ENCODE data around the gene IGHMBP2. TPM values are rescaled to one million over a fixed set of nuclear protein-coding genes. Genes with fewer than 3 reads are reported as not detected.

The IGHMBP2 gene
- total RNA-seq, 1 experiment from 2014 or later: 24.0 TPM

- Mint-ChIP-seq H3K27me3 (ENCODE audit: low read depth) (no peaks in the 10 kb centered on the region), H3K4me3 (no peak overlapping the region), H3K27ac (no peak overlapping the region), H3K9me3 (no peaks in the 10 kb centered on the region), H3K36me3 (ENCODE audit: insufficient read depth in 1 of 3, low read depth in 3 of 3) (peaks cover 10 to 55% (median 36%) of the 10 kb centered on the region in 3 experiments; a peak in 6 of 7 replicates), H3K4me1 (no peaks in the 10 kb centered on the region)
- H3K4me2 ChIP-seq (ENCODE audit: insufficient read depth, insufficient read length, low read length): no peak overlapping the region
- no peaks in the 10 kb centered on the region for H4K20me1 ChIP-seq (ENCODE audit: control insufficient read depth, insufficient read depth, insufficient read length)
- no peaks in the 10 kb centered on the region for H3K27me3 ChIP-seq (ENCODE audit: insufficient read depth, low read length)
- H2AFZ ChIP-seq (ENCODE audit: low read length): no peak overlapping the region
- no peak overlapping the region for H3K23ac ChIP-seq (ENCODE audit: insufficient read length, low read depth, low read length)
- H3K56ac ChIP-seq (ENCODE audit: insufficient read length, low read depth, low read length): no peak overlapping the region
- no peak overlapping the region for H4K5ac ChIP-seq (ENCODE audit: insufficient read length, low read depth, low read length)
- no peak overlapping the region for H3K27ac ChIP-seq (ENCODE audit: insufficient read length, low read depth, low read length)
- no peak overlapping the region for H2BK12ac ChIP-seq (ENCODE audit: insufficient read length, low read depth, low read length)
- H2AK5ac ChIP-seq (ENCODE audit: insufficient read length, low read length): no peak overlapping the region
- no CpG with 5 or more reads among the region's 12 CpGs for WGBS (ENCODE audit: extremely low coverage, insufficient read length, low lambda C conversion rate)
- H4K8ac ChIP-seq (replicated peaks; ENCODE audit: insufficient read length, low read depth, low read length): no peak overlapping the region
- no peak overlapping the region for H2BK5ac ChIP-seq (ENCODE audit: insufficient read length, low read length)
- DNase-seq: no peak
- H2BK120ac ChIP-seq (ENCODE audit: low read depth, low read length, poor library complexity, severe bottlenecking): no peak overlapping the region
- no peak overlapping the region for H2BK15ac ChIP-seq (ENCODE audit: low read depth, low read length)
- no peaks in the 10 kb centered on the region for H3K79me2 ChIP-seq (ENCODE audit: insufficient read depth, low read length)
- no peak overlapping the region for H3K14ac ChIP-seq (ENCODE audit: insufficient read depth, low read length)
- H3K4ac ChIP-seq (ENCODE audit: low read depth, low read length): no peak overlapping the region
- H3K18ac ChIP-seq (ENCODE audit: insufficient read length, low read depth, low read length): no peak overlapping the region
- no peak overlapping the region for H2BK20ac ChIP-seq (ENCODE audit: low read depth, low read length, poor library complexity, severe bottlenecking)
- H3T11ph ChIP-seq (ENCODE audit: low read length): no peak overlapping the region
- no peak overlapping the region for H3K9ac ChIP-seq (ENCODE audit: extremely low read depth, insufficient read length, low read length)
- TF ChIP-seq CTCF (conservative IDR thresholded peaks at IDR 0.05): 0 out of 3 replicates have a peak, but pooled peaks have one; percentile 19
- H3K9me3 ChIP-seq (ENCODE audit: control insufficient read depth, low read depth, low read length): no peaks in the 10 kb centered on the region
- no peaks in the 10 kb centered on the region for H3K4me1 ChIP-seq (ENCODE audit: insufficient read depth, low read length)
- no peaks in the 10 kb centered on the region for H3K79me1 ChIP-seq (ENCODE audit: insufficient read depth, low read depth, low read length, poor library complexity, severe bottlenecking)
- no peaks in the 10 kb centered on the region for H3K23me2 ChIP-seq (ENCODE audit: insufficient read length, low read depth, low read length, poor library complexity, severe bottlenecking)
- no peak overlapping the region for H4K91ac ChIP-seq (ENCODE audit: insufficient read length, low read depth, low read length)
Measured at GRCh38 chr11:68934321-68934645, 30.6 kb downstream of the IGHMBP2 start.
